GM12878 (cell line): ENCODE data around the gene TTC23. TPM values are rescaled to one million over a fixed set of nuclear protein-coding genes. Genes with fewer than 3 reads are reported as not detected.

ENCODE experiments used
- ATAC-seq: fragments of 200-7000 bp; cut with Tn5 transposase; 3 replicates; pipeline ENCODE4 v1.9.1; 2020; ENCODE audit warnings: mild to moderate bottlenecking, moderate library complexity
- BruUV-seq: library from RNA; stranded (reverse); fragments of 400-500 nt; replicated peaks from 2 replicates; lab custom pipeline; 2021; lab: Mats Ljungman, UMichigan
- CTCF ChIA-PET: fragments of 300-600 bp; sonication (Branson Sonifier 250); formaldehyde crosslinking; extraction: SDS; loops from one replicate; lab custom pipeline; 2021; ENCODE audit warnings: inconsistent platforms; lab: Yijun Ruan, JAX
- POLR2A ChIA-PET: fragments of 350-600 bp; formaldehyde crosslinking; extraction: SDS; loops from one replicate; lab custom pipeline; 2021; ENCODE audit warnings: inconsistent platforms; lab: Charles Lee
- RAD21 ChIA-PET: fragments of 300-600 bp; sonication (Branson Sonifier 250); formaldehyde crosslinking; loops from one replicate; lab custom pipeline; 2023; ENCODE audit warnings: antibody characterized with exemption; ENCODE audit not compliant: unreplicated experiment; lab: Charles Lee
- SMC1A ChIA-PET: fragments of 300-600 bp; sonication (Branson Sonifier 250); formaldehyde crosslinking; loops from one replicate; lab custom pipeline; 2023; ENCODE audit not compliant: unreplicated experiment, uncharacterized antibody; lab: Charles Lee
- DNase-seq: peaks from one replicate; pipeline ENCODE4 v3.0.0-alpha.2; 2011; ENCODE audit warnings: low read depth, low spot score
- FAIRE-seq: peaks from 3 replicates; lab custom pipeline; 2011; peaks lifted over from hg19 to GRCh38; lab: Jason Lieb, UNC
- H2AFZ ChIP-seq: 2 replicates; pipeline ENCODE4 v1.6.0; 2011; ENCODE audit warnings: low read depth, low read length, control low read depth; ENCODE audit not compliant: control insufficient read depth
- H3K27ac ChIP-seq: 2 replicates; pipeline ENCODE4 v1.5.1; 2011; ENCODE audit warnings: control low read depth; ENCODE audit not compliant: control insufficient read depth, insufficient read depth
- H3K27me3 ChIP-seq, 2 experiments: replicated peaks in 1 of 2; 2 replicates each; pipeline versions ENCODE4 v1.6.0 to v1.6.1; 2011; ENCODE audit warnings: low read length in 1 of 2; ENCODE audit not compliant: control insufficient read depth in 2 of 2, insufficient read depth in 2 of 2
- H3K36me3 ChIP-seq, 2 experiments: 2 replicates each; pipeline ENCODE4 v1.5.1; 2011; ENCODE audit warnings: low read length in 1 of 2; ENCODE audit not compliant: control insufficient read depth in 2 of 2, insufficient read depth in 2 of 2
- H3K4me1 ChIP-seq: 2 replicates; pipeline ENCODE4 v1.6.1; 2011; ENCODE audit warnings: mild to moderate bottlenecking, low read length, moderate library complexity, mixed read lengths; ENCODE audit not compliant: control insufficient read depth, insufficient read depth
- H3K4me2 ChIP-seq: 2 replicates; pipeline ENCODE4 v1.6.0; 2011; ENCODE audit warnings: control low read depth; ENCODE audit not compliant: control insufficient read depth, insufficient read depth
- H3K4me3 ChIP-seq: fragments of 200-600 bp; sonication (generic); 2 replicates; pipeline ENCODE4 v1.5.1; 2016
- H3K79me2 ChIP-seq: 2 replicates; pipeline ENCODE4 v1.6.0; 2011; ENCODE audit warnings: low read length; ENCODE audit not compliant: control insufficient read depth, insufficient read depth
- H3K9ac ChIP-seq: 2 replicates; pipeline ENCODE4 v1.8.0; 2011; ENCODE audit warnings: low read length, control low read depth, mixed read lengths; ENCODE audit not compliant: control insufficient read depth, insufficient read depth
- H3K9me3 ChIP-seq: replicated peaks from 3 replicates; pipeline ENCODE4 v1.5.1; 2011; ENCODE audit warnings: mild to moderate bottlenecking, low read length; ENCODE audit not compliant: control insufficient read depth, insufficient read depth
- H4K20me1 ChIP-seq: 2 replicates; pipeline ENCODE4 v1.6.0; 2011; ENCODE audit not compliant: control insufficient read depth, insufficient read depth
- ASH2L ChIP-seq: fragments of 300-600, 200-600 bp; sonication (generic); IDR thresholded peaks from 2 replicates; pipeline ENCODE4 v1.6.1; 2017; ENCODE audit warnings: low read depth, mild to moderate bottlenecking, borderline replicate concordance
- BCL3 ChIP-seq: IDR thresholded peaks from 2 replicates; pipeline ENCODE4 v1.6.1; 2011; ENCODE audit warnings: borderline replicate concordance, low read depth, mild to moderate bottlenecking, moderate library complexity, low read length; ENCODE audit not compliant: insufficient read depth, poor library complexity, severe bottlenecking
- CBX3 ChIP-seq: fragments of 200-600 bp; sonication (generic); IDR thresholded peaks from 2 replicates; pipeline ENCODE4 v1.6.1; 2016; ENCODE audit warnings: low read depth, borderline replicate concordance
- CEBPZ ChIP-seq: fragments of 150-350 bp; IDR thresholded peaks from 2 replicates; pipeline ENCODE4 v1.6.1; 2016; ENCODE audit warnings: low read depth, low read length
- EP300 ChIP-seq, 2 experiments: fragments of 150-350 bp in 1 of 2; IDR thresholded peaks; 2 replicates each; pipeline ENCODE4 v1.6.1; 2011 to 2012; ENCODE audit warnings: low read depth in 2 of 2, low read length in 2 of 2, borderline replicate concordance in 1 of 2, improper control_type of control experiment in 1 of 2, inconsistent platforms in 1 of 2; ENCODE audit not compliant: control insufficient read depth in 1 of 2
- FOS ChIP-seq: IDR thresholded peaks from 3 replicates; pipeline ENCODE4 v1.6.1; 2011; ENCODE audit warnings: borderline replicate concordance; ENCODE audit not compliant: insufficient read length; ENCODE audit errors: extremely low read depth
- HDAC6 ChIP-seq: fragments of 200-600 bp; sonication (generic); IDR thresholded peaks from one replicate; pipeline ENCODE4 v1.8.0; 2017; ENCODE audit warnings: antibody characterized with exemption; ENCODE audit not compliant: unreplicated experiment
- IKZF2 ChIP-seq, 2 experiments: fragments of 450-650 bp; IDR thresholded peaks; 2 replicates each; pipeline ENCODE4 v1.6.1; 2017; ENCODE audit warnings: mild to moderate bottlenecking in 2 of 2, moderate library complexity in 2 of 2
- MTA2 ChIP-seq: fragments of 450-650 bp; IDR thresholded peaks from 2 replicates; pipeline ENCODE4 v1.6.1; 2016; ENCODE audit warnings: low read depth, mild to moderate bottlenecking, moderate library complexity
- POU2F2 ChIP-seq: IDR thresholded peaks from 3 replicates; pipeline ENCODE4 v1.6.1; 2011; ENCODE audit warnings: low read depth, mild to moderate bottlenecking, low read length, borderline replicate concordance
- RCOR1 ChIP-seq: conservative IDR thresholded peaks from 2 replicates; pipeline ENCODE4 v1.6.1; 2012; ENCODE audit warnings: low read depth, low read length, improper control_type of control experiment
- RFX5 ChIP-seq: IDR thresholded peaks from 2 replicates; pipeline ENCODE4 v1.6.1; 2011; ENCODE audit warnings: low read depth, low read length, improper control_type of control experiment
- ZBTB33 ChIP-seq: fragments of 450-650 bp; IDR thresholded peaks from 2 replicates; pipeline ENCODE4 v1.6.1; 2017; ENCODE audit warnings: mild to moderate bottlenecking
- ZNF274 ChIP-seq: IDR thresholded peaks from one replicate; pipeline ENCODE4 v1.8.0; 2011; ENCODE audit not compliant: insufficient read length, insufficient read depth
- WGBS: methylation state at CpG from one replicate; pipeline ENCODE4 v1.1.6; 2016; ENCODE audit warnings: low lambda C conversion rate; ENCODE audit not compliant: insufficient replicate concordance, insufficient coverage; ENCODE audit errors: missing lambda C conversion rate; 5-methylcytosine and 5-hydroxymethylcytosine counted together
- in situ Hi-C: fragments of 300-500 bp; cut with MboI; formaldehyde crosslinking; loops from 9 replicates; pipeline ENCODE4 v1.14.3; 2018; ENCODE audit warnings: mixed read lengths
- intact Hi-C: fragments of 100-400 bp; cut with micrococcal nuclease; formaldehyde crosslinking; loops from one replicate; pipeline ENCODE4 v1.14.2; 2022; ENCODE audit not compliant: unreplicated experiment
- polyA plus RNA-seq, 11 experiments: library from polyadenylated mRNA; depleted of rRNA in 4 of 11; unstranded in 6 of 11; stranded (reverse) in 5 of 11; fragments of >200 nt; fragmentation: Nextera tagmentation in 4 of 11; fragmentation: Illumina TruSeq in 1 of 11; extraction: Ambion mirVana in 4 of 11; extraction: Trizol in 1 of 11; gene quantifications; 1 replicate in 1 of 11; 2 replicates in 10 of 11; pipeline versions ENCODE4 v1.2.1 to v1.2.3, GENCODE V29; 2011 to 2016; ENCODE audit warnings: inconsistent platforms in 2 of 11, missing spikeins in 2 of 11, low read depth in 1 of 11
- total RNA-seq, 4 experiments: library from RNA; depleted of rRNA in 3 of 4; stranded (reverse); fragments of >200 nt in 3 of 4; fragmentation: Illumina TruSeq in 1 of 4; extraction: Trizol in 1 of 4; gene quantifications; 2 replicates each; pipeline versions ENCODE4 v1.2.1 to v1.2.3, GENCODE V29; 2013 to 2021

TTC23 gene
- total and polyA plus RNA-seq, 10 of the 15 experiments (the other 5 are each of a cell fraction or from before 2014, with no cell fraction given), result 1.2 to 9.0 (median 6.5) TPM

GRCh38 chr15:99135194-99135593 is 114.2 kb downstream of the TTC23 start (continued):
- TF ChIP-seq EP300 (IDR thresholded peaks at IDR 0.05; ENCODE audit: borderline replicate concordance in 1 of 2, control insufficient read depth in 1 of 2, low read depth in 2 of 2, low read length in 2 of 2) (no peak), POU2F2 (no peak), IKZF2 (IDR thresholded peaks at IDR 0.05) (no peak), RFX5 (no peak)

- ChIA-PET POLR2A (no interaction called here), RAD21 (no interaction called here), SMC1A (interaction anchor here (1.3 to 1.5 kb wide), 2 partner anchors 34 kb away, joined by 3 to 5 read pairs; no protein-coding TSS in a partner anchor), CTCF (interaction anchor here (0.6 to 1.8 kb wide), 3 partner anchors 10 to 58 kb away, joined by 3 to 6 read pairs (median 4); no protein-coding TSS in a partner anchor)
- Histone ChIP-seq H3K4me1 (0 out of 2 replicates have a peak, but pooled peaks cover 3% of the 10 kb centered on the region), H3K9ac (no peak overlapping the region), H3K27ac (no peak overlapping the region), H3K79me2 (no peaks in the 10 kb centered on the region), H3K4me2 (no peak overlapping the region), H3K4me3 (no peak overlapping the region), H4K20me1 (no peaks in the 10 kb centered on the region), H3K36me3 (no peaks in the 10 kb centered on the region), H3K27me3 (no peaks in the 10 kb centered on the region; a peak in 1 of 4 replicates), H2AFZ (no peak overlapping the region), H3K9me3 (no peaks in the 10 kb centered on the region)
- whole genome bisulfite sequencing, result 48% methylated on average over 11 of the region's 11 CpGs
- in situ Hi-C loops, result no loop called here
- no TSS peak for BruUV-seq
- intact Hi-C loops, result no loop called here
- ATAC-seq (no peak), DNase-seq (no peak), FAIRE-seq (no peak)
- TF ChIP-seq FOS (no peak), HDAC6 (no peak), CBX3 (no peak), CEBPZ (no peak), ASH2L (no peak), ZBTB33 (no peak), BCL3 (no peak), ZNF274 (no peak), MTA2 (no peak), RCOR1 (no peak)
These were observed 115.0 kb downstream of the TTC23 start for GRCh38 chr15:99134317-99134821.
